T-helper 1 cell treated with Interleukin-12 subunit alpha and Interleukin-12 subunit beta and Interleukin-4 antibody, amounts not matched to agents 30 ng/mL and 1 ng/mL, for 36 hours (primary cell): Measurements from ENCODE around the gene MAP3K15. TPM values are rescaled to one million over a fixed set of nuclear protein-coding genes. Genes with fewer than 3 reads are reported as not detected.

Experiments
- intact Hi-C: fragments of 100-400 bp; cut with micrococcal nuclease; formaldehyde crosslinking; loops from one replicate; pipeline ENCODE4 v1.15.1; 2024
- total RNA-seq: library from RNA; stranded (reverse); gene quantifications from 2 replicates; pipeline ENCODE4 v1.2.3, GENCODE V29; 2022

The MAP3K15 gene
- total RNA-seq: 0.15 and 0.22 TPM in 2 replicates

DNA sequence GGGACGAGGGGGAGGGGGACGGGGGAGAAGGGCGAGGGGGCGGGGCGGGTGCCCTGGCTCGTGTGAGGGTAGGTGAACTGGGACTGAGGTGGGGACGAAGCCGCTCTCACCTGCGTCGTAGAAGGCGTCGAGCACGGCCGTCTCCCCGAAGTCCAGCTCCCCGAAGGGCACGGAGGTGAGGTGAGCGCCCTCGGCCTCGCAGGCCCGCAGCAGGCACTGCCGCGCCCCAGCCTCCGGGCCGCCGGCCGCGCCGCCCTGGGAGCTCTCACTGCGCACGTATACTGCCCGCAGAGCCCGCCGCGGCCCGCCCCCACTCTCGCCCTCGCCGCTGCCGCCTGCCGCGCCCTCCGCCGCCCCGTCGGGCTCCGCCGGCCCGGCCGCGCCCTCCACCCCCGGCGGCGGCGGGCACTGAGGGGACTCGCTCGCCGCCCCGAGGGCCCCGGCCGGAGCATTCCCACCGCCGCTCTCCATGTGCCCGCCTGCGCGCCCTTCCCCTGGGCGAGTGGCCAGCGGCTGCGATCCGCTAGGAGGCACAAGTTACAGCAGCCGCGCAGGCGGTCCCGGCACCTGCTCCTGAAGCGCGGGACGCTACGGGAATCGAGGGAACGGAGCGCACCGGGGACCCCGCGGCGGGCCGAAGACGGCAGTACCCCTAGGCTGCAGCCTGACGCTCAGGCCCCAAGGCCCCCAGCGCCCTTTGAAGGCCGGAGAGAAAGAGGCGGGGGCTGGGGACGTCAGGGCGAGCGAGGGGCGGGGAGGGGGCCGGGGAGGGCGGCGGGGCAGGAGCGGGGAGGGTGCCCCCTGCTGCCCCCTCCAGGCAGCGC is at the start of gene MAP3K15:
MAP3K15 (minus strand) TSS at position 718 of the 824 bp plus-strand sequence; CDS start at position 471, 247 bp downstream.
- intact Hi-C loops: loop anchor here (5.0 to 10.0 kb wide), 2 partner anchors 143 to 1120 kb away; no protein-coding TSS in a partner anchor

DNA sequence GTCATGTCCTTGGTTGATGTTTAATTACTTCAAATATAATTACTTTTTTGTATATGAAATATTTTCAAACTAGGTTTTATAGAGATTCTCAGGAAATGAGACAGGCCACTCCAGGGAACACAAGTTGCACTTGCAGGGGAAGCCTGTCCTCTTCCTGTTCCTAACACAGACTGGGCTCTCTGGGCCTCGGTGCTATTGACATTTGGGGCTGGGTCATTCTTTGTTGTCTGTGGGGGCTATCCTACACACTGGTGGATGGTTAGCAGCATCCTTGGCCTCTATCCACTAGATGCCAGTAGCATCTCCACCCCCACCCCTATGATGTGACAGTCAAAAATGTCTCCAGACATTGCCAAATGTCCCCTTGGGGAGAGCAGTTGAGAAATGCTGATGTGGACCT is 49.3 kb upstream of the MAP3K15 start:
- intact Hi-C loops: no loop called here

DNA sequence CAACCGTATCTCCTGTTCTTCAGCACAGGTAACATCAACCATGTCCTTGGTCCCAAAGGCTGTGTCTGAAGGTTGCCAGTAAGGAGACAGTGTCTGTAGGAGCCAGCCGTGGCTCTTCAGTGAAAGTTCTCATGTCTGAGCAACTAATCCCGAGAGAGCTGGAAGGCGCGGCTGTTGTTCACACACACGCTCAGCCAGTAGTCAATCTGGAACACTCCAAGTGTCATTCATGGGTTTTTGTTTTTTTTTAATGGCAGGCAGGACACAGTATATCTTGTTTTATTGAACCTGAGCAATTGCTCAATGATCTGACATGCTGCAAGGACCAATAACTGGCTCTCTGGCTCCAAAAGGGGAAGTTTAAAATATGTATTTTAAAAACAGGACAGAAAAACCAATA is 48.4 kb upstream of the MAP3K15 start:
- intact Hi-C loops: no loop called here

DNA sequence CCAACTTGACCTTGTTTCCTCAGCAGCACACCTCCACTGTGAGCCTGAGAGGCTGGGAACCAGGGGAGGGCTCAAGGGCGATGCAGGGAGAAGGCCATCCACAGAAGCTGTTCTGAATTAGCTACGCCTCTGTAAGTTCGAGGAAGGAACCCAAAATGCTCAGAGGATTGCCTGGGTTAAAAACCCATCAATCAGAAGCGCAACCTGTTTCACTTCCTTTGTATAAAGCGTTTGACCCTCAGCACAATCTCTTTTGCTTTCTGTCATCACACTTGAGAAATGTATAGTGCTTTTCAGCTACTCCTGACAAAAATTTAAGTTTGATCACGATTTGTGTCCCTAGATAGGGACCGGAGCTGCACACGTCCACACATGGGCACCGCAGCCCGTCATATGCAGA is 48.0 kb upstream of the MAP3K15 start:
- intact Hi-C loops: no loop called here

- intact Hi-C loops: no loop called here
Measured at GRCh38 chrX:19560611-19561010, 45.3 kb upstream of the MAP3K15 start.

DNA sequence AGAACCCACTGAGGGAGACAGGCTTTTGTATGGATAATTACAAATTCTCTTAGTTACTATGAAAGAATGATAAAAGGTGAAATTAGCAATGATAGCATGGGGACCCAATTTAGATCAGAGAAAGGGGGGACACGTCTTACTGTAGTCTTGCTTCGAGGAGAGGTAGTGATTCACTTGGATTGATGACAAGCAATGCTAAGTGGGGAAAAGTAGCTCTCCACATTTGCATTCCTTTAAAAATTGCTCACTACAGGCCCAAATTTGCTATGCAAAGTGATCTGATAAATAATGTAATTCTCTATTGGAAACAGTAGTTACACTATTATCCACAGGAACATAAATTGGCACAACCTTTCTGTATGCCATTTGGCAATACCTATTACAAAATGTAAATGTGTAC is 42.5 kb upstream of the MAP3K15 start:
- intact Hi-C loops: no loop called here

GRCh38 chrX:19556202-19556601 is 40.9 kb upstream of the MAP3K15 start:
- intact Hi-C loops: no loop called here

DNA sequence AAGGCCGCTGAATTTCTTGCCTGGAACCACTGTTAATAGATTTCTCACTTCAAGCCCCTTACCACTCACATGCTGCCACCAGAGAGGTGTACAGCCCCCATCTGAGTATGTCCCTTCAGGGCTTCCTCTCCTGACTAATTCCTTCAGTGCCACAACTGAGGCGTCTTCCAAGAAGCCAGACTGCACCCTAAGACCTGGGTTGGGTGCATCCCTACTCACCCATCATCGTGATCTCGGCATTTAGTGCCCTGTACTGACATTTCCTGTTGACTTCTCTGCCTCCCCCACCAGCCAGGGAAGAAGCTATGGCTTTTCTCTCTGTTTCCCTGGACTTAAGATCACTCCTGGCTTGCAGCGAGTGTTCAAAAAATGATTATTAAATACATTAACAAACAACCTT is 40.4 kb upstream of the MAP3K15 start:
- intact Hi-C loops: no loop called here

DNA sequence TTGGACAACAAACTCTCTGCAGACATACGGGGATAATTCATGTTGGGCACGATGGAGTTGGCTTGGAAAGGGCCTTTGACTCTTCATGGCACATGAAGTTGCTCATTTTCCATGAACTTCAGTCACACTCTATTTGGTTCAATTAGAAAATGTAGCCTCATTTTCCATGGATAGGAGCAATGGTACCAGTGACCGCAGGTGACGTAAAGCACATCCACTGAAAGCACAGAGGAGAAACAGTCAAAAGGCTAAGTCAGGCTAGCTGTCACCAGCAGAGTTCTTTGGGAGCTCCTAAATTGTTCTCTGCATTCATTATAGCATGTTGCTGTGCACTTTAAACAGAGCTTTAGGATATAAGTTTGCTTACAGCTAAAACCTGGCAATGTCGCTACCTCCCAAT is 39.9 kb upstream of the MAP3K15 start:
- intact Hi-C loops: no loop called here

DNA sequence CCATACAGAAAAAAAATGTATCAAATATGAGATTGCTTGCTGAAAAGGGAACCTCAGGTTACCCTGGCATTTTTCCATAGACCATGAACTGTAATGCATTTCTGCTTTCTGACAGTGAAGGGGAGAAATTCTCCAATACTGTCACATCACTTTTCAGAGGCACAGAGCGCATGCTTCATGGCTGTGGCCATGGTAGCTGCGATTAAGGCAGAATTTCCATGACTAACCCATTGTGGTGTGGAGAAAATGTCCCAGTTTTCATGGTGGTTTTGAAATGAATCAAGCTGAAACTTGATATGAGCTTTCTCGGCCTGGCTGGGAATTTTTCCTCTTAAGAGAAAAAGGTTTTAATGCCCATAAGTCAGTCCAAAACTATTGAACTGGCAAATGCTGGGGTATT is 39.5 kb upstream of the MAP3K15 start:
- intact Hi-C loops: no loop called here

DNA sequence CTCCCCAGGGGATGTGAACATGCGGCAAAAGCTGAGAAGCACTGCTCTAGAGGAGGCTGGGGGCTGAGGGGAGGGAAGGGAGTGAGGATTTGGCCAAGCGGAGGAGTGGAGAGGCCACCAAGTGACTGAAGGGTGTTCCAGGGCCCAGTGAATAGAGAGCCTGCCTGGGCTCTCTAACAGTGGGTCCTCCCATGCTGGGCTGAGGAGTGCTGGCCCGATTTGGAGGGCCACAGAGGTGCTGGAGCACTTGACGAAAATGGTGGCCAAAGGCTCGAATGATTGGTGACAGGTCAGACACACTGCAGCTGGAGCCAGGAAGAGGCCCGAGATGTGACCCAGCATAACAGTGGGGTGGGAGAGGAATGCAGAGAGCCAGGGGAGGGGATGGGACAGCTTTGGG is 37.5 kb upstream of the MAP3K15 start:
- intact Hi-C loops: no loop called here

GRCh38 chrX:19549838-19550237 is 34.5 kb upstream of the MAP3K15 start:
- intact Hi-C loops: loop anchor here (1.0 to 5.0 kb wide), 3 partner anchors 16 to 132 kb away; no protein-coding TSS in a partner anchor

GRCh38 chrX:19548934-19549333 is 33.6 kb upstream of the MAP3K15 start:
- intact Hi-C loops: loop anchor here (5.0 kb wide), 2 partner anchors 78 to 133 kb away; no protein-coding TSS in a partner anchor

DNA sequence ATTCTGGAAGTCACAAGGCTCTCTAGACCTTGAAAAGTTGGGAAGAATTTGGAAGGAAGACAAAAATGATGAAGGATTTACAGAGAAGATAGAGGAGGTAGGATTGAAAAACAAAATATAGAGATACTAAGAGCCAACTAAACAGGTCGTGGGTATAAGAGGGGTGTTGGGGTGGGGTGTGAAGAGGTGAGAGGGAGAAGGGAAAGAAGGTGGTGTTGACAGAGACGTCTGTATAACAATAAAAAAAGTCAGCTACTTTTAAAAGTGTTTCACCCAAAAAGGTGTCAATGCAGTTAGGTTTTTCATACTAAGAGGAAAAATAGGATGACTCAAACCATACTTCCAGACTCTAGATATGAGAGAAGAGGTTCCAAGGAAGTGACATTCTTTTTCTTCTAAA is 33.0 kb upstream of the MAP3K15 start:
- intact Hi-C loops: loop anchor here (5.0 kb wide), 2 partner anchors 79 to 134 kb away; no protein-coding TSS in a partner anchor

DNA sequence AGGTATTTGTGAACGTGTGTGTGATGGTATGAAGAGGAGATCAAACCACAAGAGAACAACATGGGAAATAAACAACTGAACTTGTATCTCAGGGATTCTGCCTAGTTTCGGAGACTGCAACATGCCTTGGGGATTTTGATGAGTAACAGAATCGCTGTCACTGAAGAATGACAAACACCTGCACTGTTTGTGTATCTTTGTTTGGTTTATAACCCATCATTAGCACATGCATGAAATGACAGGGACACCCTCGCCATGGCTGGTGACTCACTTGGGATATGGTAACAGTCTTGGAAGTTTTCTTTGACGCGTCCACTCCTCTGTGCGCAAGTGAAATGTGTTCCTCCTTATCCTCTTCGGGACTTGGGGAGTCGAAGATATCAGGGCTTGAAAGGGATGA is 30.3 kb upstream of the MAP3K15 start:
- intact Hi-C loops: loop anchor here (2.0 to 5.0 kb wide), 4 partner anchors 47 to 193 kb away; no protein-coding TSS in a partner anchor

DNA sequence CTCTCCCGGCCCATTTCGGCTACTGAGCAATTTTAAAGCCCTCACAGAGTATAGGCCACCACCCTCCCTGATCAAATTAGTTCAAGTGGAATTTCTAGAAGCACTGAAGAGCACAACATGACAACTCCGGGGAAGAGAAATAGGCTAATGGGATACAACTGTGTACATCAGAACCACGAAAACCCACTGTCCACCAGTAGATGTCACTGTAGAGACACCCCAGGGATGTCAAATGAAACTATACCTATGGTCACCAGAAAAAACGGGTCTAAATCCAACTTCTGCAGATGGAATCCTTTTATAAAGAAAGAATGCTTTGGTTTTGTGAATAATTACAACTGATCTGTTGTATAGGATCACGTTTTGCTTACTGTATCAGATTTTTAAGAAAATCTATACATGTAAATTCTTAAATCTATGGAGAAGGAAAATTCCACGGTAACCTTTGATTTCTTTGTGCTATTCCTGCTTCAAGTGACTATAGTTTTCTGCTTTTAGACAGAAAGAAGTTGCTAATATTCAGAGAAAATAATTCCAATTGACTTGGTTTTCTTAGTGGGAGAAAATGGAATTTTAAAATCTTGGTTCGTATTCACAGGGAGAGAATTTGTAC is 29.5 kb upstream of the MAP3K15 start:
- intact Hi-C loops: loop anchor here (1.0 to 5.0 kb wide), 8 partner anchors 48 to 523 kb away; partner anchors contain the start of gene BCLAF3

DNA sequence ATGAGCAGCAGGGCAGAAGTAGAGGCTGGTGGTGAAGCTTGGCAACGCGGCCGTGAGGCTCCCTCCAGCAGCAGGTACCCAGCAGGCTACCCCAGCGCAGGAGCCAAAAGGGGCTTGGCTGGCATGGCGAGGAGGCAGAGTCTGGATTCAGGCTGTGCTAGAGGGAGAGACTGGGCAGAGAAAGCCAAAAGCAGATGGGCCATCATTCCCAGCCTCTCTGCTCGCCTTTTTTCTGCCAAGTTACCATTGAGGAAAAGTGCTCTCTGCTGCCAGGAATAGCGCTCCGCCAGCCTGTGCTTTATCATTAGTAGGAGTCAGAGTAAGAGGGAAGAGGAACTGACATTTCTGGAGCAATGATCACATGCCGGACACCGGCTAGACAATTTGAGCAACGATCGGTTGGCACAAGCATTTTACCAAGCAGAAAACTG is 28.7 kb upstream of the MAP3K15 start:
- intact Hi-C loops: loop anchor here (1.0 to 5.0 kb wide), 6 partner anchors 49 to 523 kb away; partner anchors contain the start of gene BCLAF3

- intact Hi-C loops: loop anchor here (5.0 kb wide), 1 partner anchor 359 kb away; no protein-coding TSS in a partner anchor
Measured at GRCh38 chrX:19543020-19543715, 27.9 kb upstream of the MAP3K15 start.

DNA sequence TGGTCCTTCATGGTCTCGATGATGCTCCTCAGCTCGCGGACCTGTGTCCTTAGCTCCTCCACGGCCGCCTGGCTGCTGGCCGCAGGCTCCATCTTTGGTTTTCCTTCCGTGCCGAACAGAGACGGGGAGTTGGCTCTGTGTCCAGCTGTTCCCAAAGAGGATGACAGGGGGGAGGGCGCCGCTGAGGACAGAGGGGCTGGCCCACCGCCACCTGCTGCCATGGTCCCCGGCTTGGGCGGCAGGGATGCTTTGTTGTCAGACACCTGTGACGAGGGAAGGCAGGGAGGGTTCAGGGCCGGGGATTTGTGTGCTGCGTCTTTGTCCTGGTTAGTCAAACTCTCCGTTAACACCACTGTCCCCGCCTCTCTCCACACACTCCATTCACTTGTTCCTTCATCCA is 26.6 kb upstream of the MAP3K15 start:
- intact Hi-C loops: loop anchor here (5.0 kb wide), 1 partner anchor 360 kb away; no protein-coding TSS in a partner anchor

GRCh38 chrX:19541196-19541595 is 25.9 kb upstream of the MAP3K15 start:
- intact Hi-C loops: loop anchor here (5.0 kb wide), 1 partner anchor 361 kb away; no protein-coding TSS in a partner anchor

GRCh38 chrX:19540076-19540475 is 24.8 kb upstream of the MAP3K15 start:
- intact Hi-C loops: loop anchor here (5.0 kb wide), 1 partner anchor 362 kb away; no protein-coding TSS in a partner anchor
